ENCODE measurements around the gene SAMD5.

The SAMD5 gene

DNA sequence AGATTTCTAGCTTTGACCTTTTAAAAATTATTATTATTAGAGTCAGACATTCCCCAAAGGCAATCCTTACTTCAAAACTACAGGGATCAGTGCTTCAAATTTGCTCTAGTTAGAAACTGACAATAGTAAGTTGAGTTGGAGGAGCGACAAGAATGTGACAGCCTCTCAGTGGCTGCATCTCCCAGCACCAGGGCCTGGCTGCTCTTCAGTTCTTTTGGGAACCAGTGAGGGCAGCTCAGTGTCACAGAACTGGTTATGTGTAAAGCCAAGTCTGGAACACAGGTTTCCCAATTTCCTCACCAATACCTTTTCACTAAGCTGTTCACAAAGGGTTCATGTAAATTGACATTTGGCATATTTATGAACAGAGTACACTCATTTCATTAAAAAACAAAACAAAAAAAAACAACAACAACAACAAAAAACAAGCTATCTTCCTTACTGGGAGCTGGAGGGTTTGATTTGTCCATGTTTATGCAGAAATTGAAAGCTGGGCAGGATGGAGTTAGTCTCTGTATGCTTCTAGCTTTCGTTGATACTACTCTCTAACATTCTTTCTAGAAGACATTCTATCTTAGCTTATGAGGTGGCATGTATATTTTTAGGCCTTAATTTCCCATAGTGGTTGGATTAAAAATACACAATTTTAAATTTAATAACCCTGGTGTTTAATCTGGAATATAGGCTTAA, 95.0 kb downstream of the SAMD5 start:
- Histone ChIP-seq H3K27me3 (ENCODE audit: insufficient read depth, low read length) (no peaks in the 10 kb centered on the region), H3K27ac (ENCODE audit: low read length) (no peak overlapping the region), H3K4me3 (ENCODE audit: low read length) (no peak overlapping the region), H3K36me3 (ENCODE audit: insufficient read depth, low read depth, low read length) (no peaks in the 10 kb centered on the region), H3K9me3 (ENCODE audit: insufficient read depth, low read depth, low read length) (no peaks in the 10 kb centered on the region; the same call in 1 of the 2 replicates), H3K4me1 (ENCODE audit: insufficient read depth, low read length) (no peaks in the 10 kb centered on the region), H3K9ac (ENCODE audit: low read depth, low read length) (no peak overlapping the region)

GRCh38 chr6:147604373-147604772, 95.9 kb downstream of the SAMD5 start:
- no peaks in the 10 kb centered on the region for H3K4me1 ChIP-seq (ENCODE audit: insufficient read depth, low read length)
- no peak overlapping the region for H3K4me3 ChIP-seq (ENCODE audit: low read length)
- no peaks in the 10 kb centered on the region; the same call in 1 of the 2 replicates for H3K9me3 ChIP-seq (ENCODE audit: insufficient read depth, low read depth, low read length)
- H3K27ac ChIP-seq (ENCODE audit: low read length) = no peak overlapping the region
- no peaks in the 10 kb centered on the region for H3K36me3 ChIP-seq (ENCODE audit: insufficient read depth, low read depth, low read length)
- H3K9ac ChIP-seq (ENCODE audit: low read depth, low read length) = no peak overlapping the region
- no peaks in the 10 kb centered on the region for H3K27me3 ChIP-seq (ENCODE audit: insufficient read depth, low read length)

DNA sequence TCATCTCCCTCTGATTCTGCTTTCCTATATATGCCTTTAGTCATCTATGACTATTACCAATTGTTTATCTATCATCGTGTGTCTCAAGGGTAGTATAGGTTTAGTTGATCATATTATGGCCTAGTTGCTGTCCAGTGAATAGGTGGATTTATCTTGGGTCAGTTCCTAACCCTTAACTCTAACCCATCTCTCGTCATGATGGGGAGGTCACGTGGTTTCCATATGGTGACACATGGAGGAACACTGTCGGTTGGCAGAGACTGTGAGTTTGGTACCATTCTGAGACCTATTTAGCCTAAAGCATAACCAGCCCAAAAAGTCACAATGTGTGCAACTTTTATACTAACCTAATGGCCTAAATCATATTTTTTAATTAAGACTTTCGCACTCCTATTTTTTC, 103.5 kb downstream of the SAMD5 start:
- no peaks in the 10 kb centered on the region; the same call in 1 of the 2 replicates for H3K9me3 ChIP-seq (ENCODE audit: insufficient read depth, low read depth, low read length)
- H3K9ac ChIP-seq (ENCODE audit: low read depth, low read length) = no peak overlapping the region
- no peaks in the 10 kb centered on the region for H3K4me1 ChIP-seq (ENCODE audit: insufficient read depth, low read length)
- H3K36me3 ChIP-seq (ENCODE audit: insufficient read depth, low read depth, low read length) = no peaks in the 10 kb centered on the region
- no peak overlapping the region for H3K4me3 ChIP-seq (ENCODE audit: low read length)
- no peaks in the 10 kb centered on the region for H3K27me3 ChIP-seq (ENCODE audit: insufficient read depth, low read length)
- H3K27ac ChIP-seq (ENCODE audit: low read length) = no peak overlapping the region

- Histone ChIP-seq H3K4me1 (ENCODE audit: insufficient read depth, low read length) (no peaks in the 10 kb centered on the region), H3K27ac (ENCODE audit: low read length) (no peak overlapping the region), H3K4me3 (ENCODE audit: low read length) (no peak overlapping the region), H3K27me3 (ENCODE audit: insufficient read depth, low read length) (no peaks in the 10 kb centered on the region), H3K36me3 (ENCODE audit: insufficient read depth, low read depth, low read length) (no peaks in the 10 kb centered on the region), H3K9ac (ENCODE audit: low read depth, low read length) (no peak overlapping the region), H3K9me3 (ENCODE audit: insufficient read depth, low read depth, low read length) (no peaks in the 10 kb centered on the region)
Observed at GRCh38 chr6:147614501-147614900, 106.0 kb downstream of the SAMD5 start.

GRCh38 chr6:147615659-147616456, 107.4 kb downstream of the SAMD5 start:
- no peak overlapping the region for H3K27ac ChIP-seq (ENCODE audit: low read length)
- no peaks in the 10 kb centered on the region for H3K27me3 ChIP-seq (ENCODE audit: insufficient read depth, low read length)
- no peaks in the 10 kb centered on the region for H3K36me3 ChIP-seq (ENCODE audit: insufficient read depth, low read depth, low read length)
- H3K9ac ChIP-seq (ENCODE audit: low read depth, low read length) = no peak overlapping the region
- no peaks in the 10 kb centered on the region for H3K4me1 ChIP-seq (ENCODE audit: insufficient read depth, low read length)
- no peaks in the 10 kb centered on the region for H3K9me3 ChIP-seq (ENCODE audit: insufficient read depth, low read depth, low read length)
- no peak overlapping the region for H3K4me3 ChIP-seq (ENCODE audit: low read length)

GRCh38 chr6:147617366-147617765, 108.9 kb downstream of the SAMD5 start:
- Histone ChIP-seq H3K9ac (ENCODE audit: low read depth, low read length) (no peak overlapping the region), H3K27ac (ENCODE audit: low read length) (no peak overlapping the region), H3K4me1 (ENCODE audit: insufficient read depth, low read length) (no peaks in the 10 kb centered on the region), H3K4me3 (ENCODE audit: low read length) (no peak overlapping the region), H3K9me3 (ENCODE audit: insufficient read depth, low read depth, low read length) (no peaks in the 10 kb centered on the region), H3K27me3 (ENCODE audit: insufficient read depth, low read length) (no peaks in the 10 kb centered on the region), H3K36me3 (ENCODE audit: insufficient read depth, low read depth, low read length) (no peaks in the 10 kb centered on the region)

DNA sequence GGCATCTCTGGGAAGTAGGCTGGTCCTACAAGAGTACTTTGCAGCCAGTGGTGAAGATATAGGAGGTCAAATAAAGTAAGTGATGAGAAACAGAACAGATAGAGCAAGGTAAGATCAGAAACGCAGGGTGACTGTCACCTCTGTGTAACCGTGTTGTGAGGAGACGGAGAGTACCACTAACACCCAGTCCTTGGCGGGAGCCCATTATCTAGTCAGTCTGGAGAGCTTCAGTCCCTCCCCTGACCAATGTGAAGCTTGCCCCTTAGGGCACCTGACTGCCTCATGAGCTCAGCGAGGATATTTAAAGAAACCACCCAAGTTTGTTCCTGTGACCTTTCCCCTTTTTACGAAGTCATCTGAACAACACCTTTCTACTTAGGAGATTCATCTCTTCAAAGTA, 110.0 kb downstream of the SAMD5 start:
- no peak overlapping the region for H3K27ac ChIP-seq (ENCODE audit: low read length)
- H3K4me1 ChIP-seq (ENCODE audit: insufficient read depth, low read length) = no peaks in the 10 kb centered on the region
- no peaks in the 10 kb centered on the region for H3K9me3 ChIP-seq (ENCODE audit: insufficient read depth, low read depth, low read length)
- H3K36me3 ChIP-seq (ENCODE audit: insufficient read depth, low read depth, low read length) = no peaks in the 10 kb centered on the region
- no peak overlapping the region for H3K9ac ChIP-seq (ENCODE audit: low read depth, low read length)
- H3K27me3 ChIP-seq (ENCODE audit: insufficient read depth, low read length) = no peaks in the 10 kb centered on the region
- no peak overlapping the region for H3K4me3 ChIP-seq (ENCODE audit: low read length)

GRCh38 chr6:147618927-147619326, 110.4 kb downstream of the SAMD5 start:
- Histone ChIP-seq H3K4me1 (ENCODE audit: insufficient read depth, low read length) (no peaks in the 10 kb centered on the region), H3K27ac (ENCODE audit: low read length) (no peak overlapping the region), H3K9ac (ENCODE audit: low read depth, low read length) (no peak overlapping the region), H3K36me3 (ENCODE audit: insufficient read depth, low read depth, low read length) (no peaks in the 10 kb centered on the region), H3K27me3 (ENCODE audit: insufficient read depth, low read length) (no peaks in the 10 kb centered on the region), H3K9me3 (ENCODE audit: insufficient read depth, low read depth, low read length) (no peaks in the 10 kb centered on the region), H3K4me3 (ENCODE audit: low read length) (no peak overlapping the region)
